ENCODE data around the gene MED13L. TPM values are rescaled to one million over a fixed set of nuclear protein-coding genes. Genes with fewer than 3 reads are reported as not detected.

MED13L gene
- polyA plus RNA-seq, 1 of the 3 experiments (the other 2 are of a cell fraction) = 17.1 TPM

GRCh38 chr12:116069943-116070342 lies 207.6 kb downstream of the MED13L start (continued):
- TF ChIP-seq, protein P1, sequence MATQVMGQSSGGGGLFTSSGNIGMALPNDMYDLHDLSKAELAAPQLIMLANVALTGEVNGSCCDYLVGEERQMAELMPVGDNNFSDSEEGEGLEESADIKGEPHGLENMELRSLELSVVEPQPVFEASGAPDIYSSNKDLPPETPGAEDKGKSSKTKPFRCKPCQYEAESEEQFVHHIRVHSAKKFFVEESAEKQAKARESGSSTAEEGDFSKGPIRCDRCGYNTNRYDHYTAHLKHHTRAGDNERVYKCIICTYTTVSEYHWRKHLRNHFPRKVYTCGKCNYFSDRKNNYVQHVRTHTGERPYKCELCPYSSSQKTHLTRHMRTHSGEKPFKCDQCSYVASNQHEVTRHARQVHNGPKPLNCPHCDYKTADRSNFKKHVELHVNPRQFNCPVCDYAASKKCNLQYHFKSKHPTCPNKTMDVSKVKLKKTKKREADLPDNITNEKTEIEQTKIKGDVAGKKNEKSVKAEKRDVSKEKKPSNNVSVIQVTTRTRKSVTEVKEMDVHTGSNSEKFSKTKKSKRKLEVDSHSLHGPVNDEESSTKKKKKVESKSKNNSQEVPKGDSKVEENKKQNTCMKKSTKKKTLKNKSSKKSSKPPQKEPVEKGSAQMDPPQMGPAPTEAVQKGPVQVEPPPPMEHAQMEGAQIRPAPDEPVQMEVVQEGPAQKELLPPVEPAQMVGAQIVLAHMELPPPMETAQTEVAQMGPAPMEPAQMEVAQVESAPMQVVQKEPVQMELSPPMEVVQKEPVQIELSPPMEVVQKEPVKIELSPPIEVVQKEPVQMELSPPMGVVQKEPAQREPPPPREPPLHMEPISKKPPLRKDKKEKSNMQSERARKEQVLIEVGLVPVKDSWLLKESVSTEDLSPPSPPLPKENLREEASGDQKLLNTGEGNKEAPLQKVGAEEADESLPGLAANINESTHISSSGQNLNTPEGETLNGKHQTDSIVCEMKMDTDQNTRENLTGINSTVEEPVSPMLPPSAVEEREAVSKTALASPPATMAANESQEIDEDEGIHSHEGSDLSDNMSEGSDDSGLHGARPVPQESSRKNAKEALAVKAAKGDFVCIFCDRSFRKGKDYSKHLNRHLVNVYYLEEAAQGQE (IDR thresholded peaks at IDR 0.05; ENCODE audit: low read depth, low read length) = no peak
- TF ChIP-seq NRF1 (IDR thresholded peaks at IDR 0.05; ENCODE audit: low read depth, low read length) = no peak
- no peak for TF ChIP-seq MAX (IDR thresholded peaks at IDR 0.05; ENCODE audit: low read depth)
- TF ChIP-seq RCOR1 (IDR thresholded peaks at IDR 0.05; ENCODE audit: low read length) = no peak
- TF ChIP-seq JUND (IDR thresholded peaks at IDR 0.05) = no peak
- no peak for TF ChIP-seq EP300 (IDR thresholded peaks at IDR 0.05; ENCODE audit: borderline replicate concordance in 1 of 2, low read depth in 1 of 2, low read length in 1 of 2)
- TF ChIP-seq RFX5 (IDR thresholded peaks at IDR 0.05; ENCODE audit: low read length) = no peak
- no peak for TF ChIP-seq MEF2A (IDR thresholded peaks at IDR 0.05; ENCODE audit: borderline replicate concordance, low read depth)

DNA sequence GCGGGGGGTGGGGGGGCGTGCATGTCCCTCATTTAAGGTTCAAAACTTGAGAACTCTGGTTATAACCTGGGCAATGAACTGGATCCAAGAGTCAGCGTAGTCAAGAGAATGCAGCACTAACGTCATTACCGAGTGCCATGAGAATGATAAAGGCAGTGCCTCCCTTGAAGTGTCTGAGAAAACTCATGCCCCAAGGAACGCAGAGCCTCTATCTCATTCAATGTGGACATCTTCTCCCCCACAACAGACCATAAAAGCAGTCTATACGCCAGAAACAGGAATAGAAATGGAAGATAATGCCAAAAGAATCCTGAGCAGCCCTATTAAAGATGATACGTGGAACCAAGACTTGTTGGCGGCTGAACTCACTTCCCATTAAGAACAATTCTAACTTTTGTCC lies 208.6 kb downstream of the MED13L start:
- POLR2A ChIA-PET = no interaction called here

More for the DNA sequence above, 208.6 kb downstream of the MED13L start:
- H3F3A ChIP-seq (replicated peaks; ENCODE audit: insufficient read depth) = peaks cover 11% of the 10 kb centered on the region
- no peak overlapping the region for H2AFZ ChIP-seq (ENCODE audit: low read depth)
- H3K4me3 ChIP-seq (ENCODE audit: low read depth in 2 of 2, low read length in 1 of 2) = no peak overlapping the region
- peaks cover 93% of the 10 kb centered on the region for H4K20me1 ChIP-seq (ENCODE audit: insufficient read depth)
- no peak overlapping the region for H3K27ac ChIP-seq (ENCODE audit: low read depth in 2 of 2, low read length in 1 of 2)
- peaks cover 3 to 22% of the 10 kb centered on the region in 2 experiments; a peak in 3 of 4 replicates for H3K4me1 ChIP-seq (ENCODE audit: control insufficient read depth in 1 of 2, insufficient read depth in 2 of 2, low read depth in 1 of 2, low read length in 1 of 2)
- H3K36me3 ChIP-seq (replicated peaks in 1 of 2; ENCODE audit: control insufficient read depth in 1 of 2, insufficient read depth in 2 of 2, low read length in 1 of 2) = peaks cover 0 to 3% of the 10 kb centered on the region in 2 experiments
- H3K27me3 ChIP-seq (ENCODE audit: insufficient read depth) = no peaks in the 10 kb centered on the region
- no peaks in the 10 kb centered on the region for H3K9me2 ChIP-seq
- CTCF ChIA-PET = interaction anchor here (1.4 kb wide), 1 partner anchor 640 kb away, joined by 3 read pairs; no protein-coding TSS in a partner anchor
- DNase-seq = no peak
- H3K9me3 ChIP-seq = no peaks in the 10 kb centered on the region
- 95% methylated on average over 9 of the region's 9 CpGs for WGBS (ENCODE audit: low lambda C conversion rate)
- no peak overlapping the region for H3K9ac ChIP-seq
- peaks cover 96% of the 10 kb centered on the region for H3K79me2 ChIP-seq (ENCODE audit: insufficient read depth)
- TF ChIP-seq, protein P2, sequence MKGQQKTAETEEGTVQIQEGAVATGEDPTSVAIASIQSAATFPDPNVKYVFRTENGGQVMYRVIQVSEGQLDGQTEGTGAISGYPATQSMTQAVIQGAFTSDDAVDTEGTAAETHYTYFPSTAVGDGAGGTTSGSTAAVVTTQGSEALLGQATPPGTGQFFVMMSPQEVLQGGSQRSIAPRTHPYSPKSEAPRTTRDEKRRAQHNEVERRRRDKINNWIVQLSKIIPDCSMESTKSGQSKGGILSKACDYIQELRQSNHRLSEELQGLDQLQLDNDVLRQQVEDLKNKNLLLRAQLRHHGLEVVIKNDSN (IDR thresholded peaks at IDR 0.05; ENCODE audit: borderline replicate concordance, low read depth) = no peak
- TF ChIP-seq, protein P3, sequence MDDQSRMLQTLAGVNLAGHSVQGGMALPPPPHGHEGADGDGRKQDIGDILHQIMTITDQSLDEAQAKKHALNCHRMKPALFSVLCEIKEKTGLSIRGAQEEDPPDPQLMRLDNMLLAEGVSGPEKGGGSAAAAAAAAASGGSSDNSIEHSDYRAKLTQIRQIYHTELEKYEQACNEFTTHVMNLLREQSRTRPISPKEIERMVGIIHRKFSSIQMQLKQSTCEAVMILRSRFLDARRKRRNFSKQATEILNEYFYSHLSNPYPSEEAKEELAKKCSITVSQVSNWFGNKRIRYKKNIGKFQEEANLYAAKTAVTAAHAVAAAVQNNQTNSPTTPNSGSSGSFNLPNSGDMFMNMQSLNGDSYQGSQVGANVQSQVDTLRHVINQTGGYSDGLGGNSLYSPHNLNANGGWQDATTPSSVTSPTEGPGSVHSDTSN (IDR thresholded peaks at IDR 0.05) = no peak
- H3K4me2 ChIP-seq = no peak overlapping the region

Measured in SK-N-SH (cell line).